ENCODE measurements around the gene NOP56. TPM values are rescaled to one million over a fixed set of nuclear protein-coding genes. Genes with fewer than 3 reads are reported as not detected.

NOP56 gene
- total RNA-seq, 2 donors from 2014 or later = 386 to 432 TPM

GRCh38 chr20:2687514-2687913, 35.1 kb downstream of the NOP56 start:
- peaks cover 91% of the 10 kb centered on the region for H3K27me3 Mint-ChIP-seq (ENCODE audit: insufficient read depth)

DNA sequence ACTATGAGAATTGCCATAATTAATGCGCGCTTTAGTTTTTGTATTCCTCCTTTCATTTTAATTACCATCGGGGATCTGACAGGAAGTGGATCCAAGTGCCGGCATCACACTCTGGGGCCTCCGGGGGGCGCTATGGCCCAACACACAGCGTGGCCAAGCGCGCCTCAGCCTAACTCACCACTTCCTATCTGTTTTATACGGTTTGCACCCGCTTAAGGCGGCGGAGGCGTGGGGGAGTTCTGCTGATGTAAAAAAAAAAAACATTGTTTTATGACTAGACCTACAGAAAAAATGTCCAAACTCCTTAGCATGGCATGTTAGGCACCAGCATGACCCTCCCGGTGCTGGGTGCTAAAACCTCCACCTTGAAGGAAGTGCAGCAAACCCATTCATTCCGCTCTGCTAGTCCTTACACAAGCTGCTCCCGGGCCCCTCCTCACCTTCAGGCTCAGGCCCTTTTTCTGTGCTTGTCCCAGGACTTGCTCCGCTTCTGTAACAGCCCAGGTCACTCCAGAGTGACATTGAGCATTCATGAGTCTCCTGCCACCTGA, 35.7 kb downstream of the NOP56 start:
- Mint-ChIP-seq H3K36me3 (ENCODE audit: low read depth) (no peaks in the 10 kb centered on the region), H3K27me3 (ENCODE audit: insufficient read depth) (peaks cover 85% of the 10 kb centered on the region), H3K9me3 (no peaks in the 10 kb centered on the region), H3K4me3 (no peak overlapping the region), H3K4me1 (peaks cover 4% of the 10 kb centered on the region), H3K27ac (no peak overlapping the region)
- Histone ChIP-seq H3K4me3 (ENCODE audit: low read length) (peak overlapping the region; percentile 49), H3K4me1 (ENCODE audit: control insufficient read depth, insufficient read depth, low read length) (no peaks in the 10 kb centered on the region), H3K27me3 (ENCODE audit: control insufficient read depth, insufficient read depth, low read length, poor library complexity, severe bottlenecking) (peaks cover 72% of the 10 kb centered on the region), H3K9me3 (ENCODE audit: control insufficient read depth, low read length) (no peaks in the 10 kb centered on the region), H3K27ac (ENCODE audit: low read depth, low read length) (no peak overlapping the region), H3K36me3 (ENCODE audit: control insufficient read depth, insufficient read depth, low read length) (no peaks in the 10 kb centered on the region), H3K9ac (ENCODE audit: extremely low read depth, low read length, poor library complexity, severe bottlenecking) (no peak overlapping the region)
- 19 to 22% methylated on average over 7 to 18 of the region's 18 CpGs for WGBS, 2 experiments (ENCODE audit: insufficient coverage in 1 of 2, insufficient read length in 1 of 2)
- TF ChIP-seq CTCF (conservative IDR thresholded peaks at IDR 0.05) = peak; percentile 98
- peak; percentile 92 for DNase-seq

More at GRCh38 chr20:2687514-2687913, 35.1 kb downstream of the NOP56 start:
- Histone ChIP-seq H3K9me3 (ENCODE audit: control insufficient read depth, low read length) (no peaks in the 10 kb centered on the region), H3K4me1 (ENCODE audit: control insufficient read depth, insufficient read depth, low read length) (no peaks in the 10 kb centered on the region), H3K4me3 (ENCODE audit: low read length) (no peak overlapping the region), H3K9ac (ENCODE audit: extremely low read depth, low read length, poor library complexity, severe bottlenecking) (no peak overlapping the region), H3K36me3 (ENCODE audit: control insufficient read depth, insufficient read depth, low read length) (no peaks in the 10 kb centered on the region), H3K27me3 (ENCODE audit: control insufficient read depth, insufficient read depth, low read length, poor library complexity, severe bottlenecking) (peaks cover 73% of the 10 kb centered on the region), H3K27ac (ENCODE audit: low read depth, low read length) (no peak overlapping the region)
- TF ChIP-seq CTCF (conservative IDR thresholded peaks at IDR 0.05) = no peak
- Mint-ChIP-seq H3K9me3 (no peaks in the 10 kb centered on the region), H3K4me1 (peaks cover 4% of the 10 kb centered on the region), H3K4me3 (no peak overlapping the region), H3K27ac (no peak overlapping the region), H3K36me3 (ENCODE audit: low read depth) (no peaks in the 10 kb centered on the region)
- no peak for DNase-seq
- WGBS, 2 experiments (ENCODE audit: insufficient coverage in 1 of 2, insufficient read length in 1 of 2) = 51 to 100% methylated on average over 1 to 6 of the region's 6 CpGs

DNA sequence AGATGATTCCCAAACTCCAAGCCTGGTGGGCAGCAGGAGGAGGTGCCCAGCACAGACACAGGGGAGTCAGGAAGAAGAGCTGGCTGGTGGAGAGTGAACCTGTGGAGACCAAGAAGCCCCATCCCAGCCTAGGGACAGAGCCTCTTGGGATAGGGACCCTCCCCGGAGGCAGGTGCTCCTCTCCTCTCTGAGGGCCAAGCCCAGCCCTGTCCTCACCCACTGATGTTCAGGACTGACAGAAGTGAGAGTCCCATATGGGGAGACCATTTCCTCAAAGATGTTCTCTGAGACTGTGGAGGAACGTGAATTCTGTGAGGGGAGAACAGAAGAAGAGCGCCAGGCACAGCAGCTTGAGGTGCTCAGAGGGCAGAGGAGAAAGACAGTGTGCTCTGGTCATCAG, 37.8 kb downstream of the NOP56 start:
- H3K9ac ChIP-seq (ENCODE audit: extremely low read depth, low read length, poor library complexity, severe bottlenecking) = no peak overlapping the region
- H3K36me3 Mint-ChIP-seq (ENCODE audit: low read depth) = no peaks in the 10 kb centered on the region
- H3K27ac ChIP-seq (ENCODE audit: low read depth, low read length) = no peak overlapping the region
- no peak overlapping the region for H3K4me3 Mint-ChIP-seq
- peaks cover 86% of the 10 kb centered on the region for H3K27me3 ChIP-seq (ENCODE audit: control insufficient read depth, insufficient read depth, low read length, poor library complexity, severe bottlenecking)
- TF ChIP-seq CTCF (conservative IDR thresholded peaks at IDR 0.05) = no peak
- H3K4me3 ChIP-seq (ENCODE audit: low read length) = no peak overlapping the region
- H3K36me3 ChIP-seq (ENCODE audit: control insufficient read depth, insufficient read depth, low read length) = no peaks in the 10 kb centered on the region
- no peak for DNase-seq
- H3K9me3 Mint-ChIP-seq = no peaks in the 10 kb centered on the region
- peaks cover 87% of the 10 kb centered on the region for H3K27me3 Mint-ChIP-seq (ENCODE audit: insufficient read depth)
- WGBS, 2 experiments (ENCODE audit: insufficient coverage in 1 of 2, insufficient read length in 1 of 2) = 87% methylated on average over 3 of the region's 3 CpGs; no CpG with 5 or more reads in 1 of the 2 experiments
- H3K4me1 ChIP-seq (ENCODE audit: control insufficient read depth, insufficient read depth, low read length) = no peaks in the 10 kb centered on the region
- no peak overlapping the region for H3K27ac Mint-ChIP-seq
- no peaks in the 10 kb centered on the region for H3K9me3 ChIP-seq (ENCODE audit: control insufficient read depth, low read length)
- H3K4me1 Mint-ChIP-seq = peaks cover 7% of the 10 kb centered on the region
